Measurements from ENCODE around the gene VIPR2.

Gene VIPR2

GRCh38 chr7:159025161-159025779 is 119.4 kb downstream of the VIPR2 start:
- DNase-seq (ENCODE audit: low spot score), result no peak

- no peak for DNase-seq (ENCODE audit: low spot score)
Measured at GRCh38 chr7:159024280-159024951, 120.3 kb downstream of the VIPR2 start.

- no peak for DNase-seq (ENCODE audit: low spot score)
Measured at GRCh38 chr7:159023746-159024145, 120.9 kb downstream of the VIPR2 start.

- no peak for DNase-seq (ENCODE audit: low spot score)
Measured at GRCh38 chr7:159023206-159023605, 121.5 kb downstream of the VIPR2 start.

- DNase-seq (ENCODE audit: low spot score), result no peak
Measured at GRCh38 chr7:159022238-159022993, 122.3 kb downstream of the VIPR2 start.

GRCh38 chr7:159020987-159021386 is 123.7 kb downstream of the VIPR2 start:
- DNase-seq (ENCODE audit: low spot score), result no peak

GRCh38 chr7:159019111-159019510 is 125.6 kb downstream of the VIPR2 start:
- no peak for DNase-seq (ENCODE audit: low spot score)

GRCh38 chr7:159017741-159018140 is 126.9 kb downstream of the VIPR2 start:
- DNase-seq (ENCODE audit: low spot score), result no peak

GRCh38 chr7:159017210-159017609 is 127.5 kb downstream of the VIPR2 start:
- DNase-seq (ENCODE audit: low spot score), result no peak

GRCh38 chr7:159016591-159016990 is 128.1 kb downstream of the VIPR2 start:
- no peak for DNase-seq (ENCODE audit: low spot score)

- DNase-seq (ENCODE audit: low spot score), result peak; percentile 42
Measured at GRCh38 chr7:159015454-159016410, 128.9 kb downstream of the VIPR2 start.

- no peak for DNase-seq (ENCODE audit: low spot score)
Measured at GRCh38 chr7:159015081-159015453, 129.6 kb downstream of the VIPR2 start.

- DNase-seq (ENCODE audit: low spot score), result no peak
Measured at GRCh38 chr7:159014297-159015062, 130.2 kb downstream of the VIPR2 start.

GRCh38 chr7:159013825-159014289 is 130.8 kb downstream of the VIPR2 start:
- no peak for DNase-seq (ENCODE audit: low spot score)

- no peak for DNase-seq (ENCODE audit: low spot score)
Measured at GRCh38 chr7:159013181-159013690, 131.4 kb downstream of the VIPR2 start.

GRCh38 chr7:159012353-159013069 is 132.2 kb downstream of the VIPR2 start:
- no peak for DNase-seq (ENCODE audit: low spot score)

- DNase-seq (ENCODE audit: low spot score), result no peak
Measured at GRCh38 chr7:159011722-159012022, 133.0 kb downstream of the VIPR2 start.

- DNase-seq (ENCODE audit: low spot score), result no peak
Measured at GRCh38 chr7:159010937-159011721, 133.5 kb downstream of the VIPR2 start.

GRCh38 chr7:159010411-159010810 is 134.3 kb downstream of the VIPR2 start:
- no peak for DNase-seq (ENCODE audit: low spot score)

- DNase-seq (ENCODE audit: low spot score), result no peak
Measured at GRCh38 chr7:159009951-159010350, 134.7 kb downstream of the VIPR2 start.

All from AG08396 (cell line).